SW 1271 (cell line): ENCODE results near the gene MPHOSPH9.

Experiments
- DNase-seq, 2 experiments: peaks; one replicate each; lab custom pipeline; 2025; lab: John Stamatoyannopoulos, UW

The MPHOSPH9 gene

GRCh38 chr12:123127182-123127495 lies 105.8 kb downstream of the MPHOSPH9 start:
- no peak for DNase-seq

GRCh38 chr12:123126294-123127181 lies 106.4 kb downstream of the MPHOSPH9 start:
- DNase-seq, result peak; percentile 67 to 87

DNA sequence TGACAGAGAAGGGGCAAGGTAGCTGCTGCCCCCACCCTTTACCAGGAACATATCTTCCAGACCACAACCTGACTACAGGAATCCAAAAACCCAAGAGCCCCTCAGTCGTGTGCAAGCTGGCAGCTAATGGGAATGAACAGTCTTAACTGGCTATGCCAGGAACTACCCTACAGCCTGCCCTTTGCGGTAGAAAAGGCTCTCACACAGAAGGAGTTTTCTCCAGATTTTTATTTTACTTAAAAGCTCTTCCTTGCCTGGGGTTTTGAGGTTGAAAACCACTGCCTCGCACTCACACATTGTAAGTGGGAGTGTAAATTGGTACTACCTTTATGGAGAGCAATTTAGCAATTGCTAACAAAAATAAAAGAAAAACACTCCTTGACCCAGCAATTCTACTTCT lies 110.3 kb downstream of the MPHOSPH9 start:
- DNase-seq, result no peak

DNA sequence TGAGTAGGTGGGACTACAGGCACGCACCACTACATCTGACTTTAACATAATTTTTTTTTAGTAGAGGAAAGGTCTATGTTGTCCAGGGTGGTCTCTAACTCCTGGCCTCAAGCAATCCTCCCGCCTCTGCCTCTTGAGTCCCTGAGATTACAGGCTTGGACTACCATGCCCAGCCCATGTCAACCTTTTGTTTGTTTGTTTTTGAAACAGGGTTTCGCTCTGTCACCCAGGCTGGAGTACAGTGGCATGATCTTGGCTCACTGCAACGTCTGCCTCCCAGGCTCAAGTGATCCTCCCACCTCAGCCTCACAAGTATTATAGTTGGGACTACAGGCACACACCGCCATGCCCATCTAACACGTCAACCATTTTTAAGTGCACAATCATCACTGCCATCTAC lies 111.3 kb downstream of the MPHOSPH9 start:
- no peak for DNase-seq

DNA sequence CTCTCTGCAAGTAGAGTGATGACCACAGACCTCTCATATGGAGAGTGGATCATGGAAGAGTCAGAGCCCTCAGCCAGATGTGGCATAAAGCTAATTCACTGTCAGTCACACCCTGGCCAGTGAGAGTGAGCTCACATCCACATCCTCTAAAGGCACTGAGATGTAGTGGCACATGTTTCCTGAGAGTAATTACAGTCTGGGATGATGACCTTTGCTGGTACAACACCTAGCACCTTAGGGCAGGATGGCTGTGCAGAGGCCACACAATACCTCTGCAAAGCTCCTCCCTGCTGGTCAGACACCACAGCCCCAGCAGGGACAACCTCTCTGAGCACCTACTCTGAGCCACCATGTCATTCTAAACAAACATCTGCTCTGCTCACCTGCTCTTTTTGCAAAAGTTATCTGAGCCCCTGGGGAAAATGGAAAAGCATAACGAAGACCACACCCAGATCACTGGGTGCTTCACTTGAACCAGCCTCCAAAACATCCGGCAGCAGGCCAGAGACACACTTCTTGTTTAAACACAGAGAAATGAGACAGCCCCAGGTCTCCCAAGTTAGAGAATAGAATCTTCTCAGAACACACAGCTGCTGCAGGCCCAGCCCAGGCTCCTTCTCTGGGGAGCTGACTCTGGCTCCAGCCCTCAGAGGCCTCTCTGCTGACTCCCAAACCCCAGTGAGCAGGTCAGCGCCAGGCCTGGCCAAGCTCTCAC lies 112.3 kb downstream of the MPHOSPH9 start:
- no peak for DNase-seq

DNA sequence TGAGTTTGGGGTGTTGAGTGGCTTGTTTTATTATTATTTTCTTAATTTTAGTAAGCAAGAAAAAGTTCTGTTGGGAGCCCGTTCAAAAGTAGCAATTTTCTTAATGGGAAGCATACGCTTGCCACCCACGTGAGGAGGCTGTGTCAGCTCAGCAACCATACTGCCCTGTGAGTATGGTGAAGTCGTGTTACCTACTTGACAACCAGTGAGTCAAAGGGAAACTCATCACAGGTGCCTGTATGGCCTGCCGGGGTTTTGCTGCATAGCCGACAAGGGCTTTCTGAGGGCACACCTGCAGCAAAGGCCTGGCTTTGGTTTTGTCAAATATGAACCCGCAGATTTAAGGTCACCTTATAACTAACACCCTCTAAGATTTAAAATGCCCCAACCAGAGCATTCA lies 113.1 kb downstream of the MPHOSPH9 start:
- no peak for DNase-seq

DNA sequence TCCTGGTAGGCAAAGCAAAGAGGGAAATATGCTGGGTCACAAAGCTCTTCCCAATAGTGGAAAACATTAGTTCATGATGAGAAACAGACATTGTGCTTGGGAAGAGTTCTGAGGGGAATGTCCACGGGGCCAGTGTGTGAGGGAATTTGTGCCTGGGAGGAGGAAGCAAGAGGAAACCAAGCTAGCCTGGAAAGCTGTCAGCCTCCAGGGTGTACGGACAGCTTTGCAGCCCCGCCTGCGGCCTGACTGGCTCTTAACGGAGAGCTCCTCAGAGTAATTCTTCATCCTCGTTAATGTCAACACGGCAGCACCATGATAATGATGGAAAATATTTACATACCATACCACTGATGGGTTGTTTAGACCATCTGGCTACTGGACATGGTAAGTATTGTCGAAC lies 114.4 kb downstream of the MPHOSPH9 start:
- DNase-seq, result no peak

- no peak for DNase-seq
Measured at GRCh38 chr12:123115409-123116121, 117.4 kb downstream of the MPHOSPH9 start.

GRCh38 chr12:123114304-123115083 lies 118.4 kb downstream of the MPHOSPH9 start:
- DNase-seq, result no peak

GRCh38 chr12:123113026-123113425 lies 119.9 kb downstream of the MPHOSPH9 start:
- DNase-seq, result no peak

- DNase-seq, result no peak
Measured at GRCh38 chr12:123111498-123112165, 121.3 kb downstream of the MPHOSPH9 start.

DNA sequence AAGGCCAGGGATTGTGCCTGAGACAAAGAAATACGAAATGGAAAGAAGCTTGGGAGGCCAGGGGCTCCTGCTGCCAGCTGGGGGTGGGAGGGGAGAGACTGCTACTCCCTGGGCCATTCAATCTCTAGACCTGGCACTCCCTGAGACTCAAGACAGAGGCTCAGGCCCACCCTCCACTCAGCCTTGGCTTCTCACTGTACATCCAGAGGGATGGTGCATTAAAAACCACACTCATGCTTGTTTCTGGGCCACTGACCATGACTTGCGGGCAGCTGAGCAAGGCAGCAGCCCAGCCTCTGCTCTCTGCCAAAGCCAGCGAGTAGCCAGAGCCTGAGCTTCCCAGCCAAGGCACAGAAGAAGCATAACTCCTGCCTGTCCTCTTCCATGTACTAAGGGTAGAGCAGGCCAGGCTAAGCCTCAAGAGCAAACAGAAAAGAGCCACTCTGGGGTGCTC lies 123.6 kb downstream of the MPHOSPH9 start:
- no peak for DNase-seq

- DNase-seq, result no peak
Measured at GRCh38 chr12:123108682-123109066, 124.3 kb downstream of the MPHOSPH9 start.

GRCh38 chr12:123107926-123108681 lies 124.8 kb downstream of the MPHOSPH9 start:
- DNase-seq, result no peak

GRCh38 chr12:123106640-123107359 lies 126.1 kb downstream of the MPHOSPH9 start:
- no peak for DNase-seq

DNA sequence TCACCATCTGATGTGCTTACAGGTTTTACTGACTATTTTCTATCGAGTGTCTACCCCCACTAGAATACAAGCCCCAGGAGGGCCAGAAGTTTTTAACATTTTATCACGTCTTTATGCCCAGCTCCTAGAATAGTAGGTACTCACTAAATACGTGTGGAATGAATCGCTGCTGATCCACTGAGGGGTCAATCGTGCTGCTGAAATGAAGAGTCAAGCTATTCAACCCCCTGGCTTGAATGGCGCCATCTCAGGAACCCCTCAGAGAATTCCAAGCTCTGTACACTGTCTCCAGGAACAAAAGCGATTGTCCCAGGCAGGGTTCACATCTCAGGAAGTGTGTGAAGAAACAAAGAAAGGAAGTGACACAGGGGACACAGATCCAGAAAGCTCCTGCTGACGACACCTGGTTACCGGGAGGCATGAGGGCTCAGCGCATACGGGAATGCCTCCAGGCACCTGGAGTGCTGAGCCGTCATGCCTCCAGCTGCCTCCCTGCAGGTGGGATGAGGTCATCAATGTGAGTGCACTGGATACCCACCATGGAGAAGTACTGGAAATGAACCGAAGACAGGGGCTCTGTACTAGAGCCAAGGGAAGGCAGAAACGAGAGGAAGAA lies 127.6 kb downstream of the MPHOSPH9 start:
- no peak for DNase-seq

GRCh38 chr12:123104809-123105208 lies 128.1 kb downstream of the MPHOSPH9 start:
- DNase-seq, result no peak
